HEK293 (cell line): ENCODE data around the gene ADRM1.

ENCODE experiments used
- CTCF ChIP-seq: fragments of 450-650 bp; formaldehyde crosslinking; IDR thresholded peaks from 2 replicates; pipeline ENCODE4 v1.5.1; 2016; ENCODE audit warnings: missing biosample characterization, missing genetic modification characterization
- SP2 ChIP-seq: fragments of 450-650 bp; formaldehyde crosslinking; IDR thresholded peaks from 2 replicates; pipeline ENCODE4 v1.5.1; 2016; ENCODE audit warnings: missing biosample characterization, missing genetic modification characterization
- ZBTB17 ChIP-seq: fragments of 450-650 bp; formaldehyde crosslinking; IDR thresholded peaks from 2 replicates; pipeline ENCODE4 v1.5.1; 2016; ENCODE audit warnings: missing biosample characterization, missing genetic modification characterization
- ZBTB21 ChIP-seq: fragments of 450-650 bp; formaldehyde crosslinking; IDR thresholded peaks from 2 replicates; pipeline ENCODE4 v1.5.1; 2017; ENCODE audit warnings: missing biosample characterization, missing genetic modification characterization
- ZBTB26 ChIP-seq: fragments of 450-650 bp; formaldehyde crosslinking; optimal IDR thresholded peaks from 2 replicates; pipeline ENCODE3; 2016; ENCODE audit warnings: missing biosample characterization, mild to moderate bottlenecking, missing genetic modification characterization
- ZNF140 ChIP-seq: fragments of 450-650 bp; formaldehyde crosslinking; IDR thresholded peaks from 2 replicates; pipeline ENCODE4 v1.5.1; 2016; ENCODE audit warnings: missing biosample characterization, missing genetic modification characterization
- ZNF148 ChIP-seq: fragments of 450-650 bp; formaldehyde crosslinking; IDR thresholded peaks from 2 replicates; pipeline ENCODE4 v1.5.0; 2017; ENCODE audit warnings: missing biosample characterization, missing genetic modification characterization, borderline replicate concordance
- ZNF16 ChIP-seq: fragments of 450-650 bp; formaldehyde crosslinking; IDR thresholded peaks from 2 replicates; pipeline ENCODE4 v1.5.1; 2016; ENCODE audit warnings: low read depth, missing biosample characterization, missing genetic modification characterization
- ZNF184 ChIP-seq: fragments of 450-650 bp; IDR thresholded peaks from 2 replicates; pipeline ENCODE4 v1.5.1; 2018; ENCODE audit warnings: missing biosample characterization, mild to moderate bottlenecking, missing genetic modification characterization
- ZNF416 ChIP-seq: fragments of 450-650 bp; formaldehyde crosslinking; IDR thresholded peaks from 2 replicates; pipeline ENCODE4 v1.5.1; 2016; ENCODE audit warnings: missing biosample characterization, missing genetic modification characterization
- ZSCAN16 ChIP-seq: fragments of 450-650 bp; formaldehyde crosslinking; IDR thresholded peaks from 2 replicates; pipeline ENCODE4 v1.5.1; 2016; ENCODE audit warnings: missing biosample characterization, missing genetic modification characterization
- ZSCAN23 ChIP-seq: fragments of 450-650 bp; formaldehyde crosslinking; IDR thresholded peaks from 2 replicates; pipeline ENCODE4 v1.5.1; 2016; ENCODE audit warnings: missing biosample characterization, missing genetic modification characterization

GRCh38 chr20:62269378-62269777 is 33.4 kb upstream of the ADRM1 start:
- TF ChIP-seq CTCF (tag by site-specific recombination) (no peak), ZNF140 (tag by site-specific recombination) (no peak), ZBTB21 (tag by site-specific recombination) (no peak), ZBTB17 (tag by site-specific recombination) (no peak), ZSCAN16 (tag by site-specific recombination) (no peak), ZBTB26 (tag by site-specific recombination) (no peak), ZNF148 (tag by site-specific recombination) (no peak), ZNF184 (tag by site-specific recombination) (no peak), ZSCAN23 (tag by site-specific recombination) (no peak), ZNF416 (tag by site-specific recombination) (no peak), ZNF16 (no peak), SP2 (no peak)
